Measurements from ENCODE around the gene MSL1.

- TF ChIP-seq TOE1 (CRISPR knock-in tag; IDR thresholded peaks at IDR 0.05) (no peak), MAX (IDR thresholded peaks at IDR 0.05) (no peak), PREB (CRISPR knock-in tag; IDR thresholded peaks at IDR 0.05) (no peak), CTCF (CRISPR knock-in tag; IDR thresholded peaks at IDR 0.05) (no peak), ZFAT (CRISPR knock-in tag; conservative IDR thresholded peaks at IDR 0.05) (no peak), ZNF513 (CRISPR knock-in tag; conservative IDR thresholded peaks at IDR 0.05) (no peak), HDAC6 (IDR thresholded peaks at IDR 0.05; ENCODE audit: low read depth, low read length) (no peak), FOXP1 (IDR thresholded peaks at IDR 0.05) (no peak), FOXP1 (CRISPR knock-in tag; IDR thresholded peaks at IDR 0.05) (no peak), XRCC5 (optimal IDR thresholded peaks at IDR 0.05; ENCODE audit: low read length) (no peak), NBN (conservative IDR thresholded peaks at IDR 0.05) (no peak), NFE2 (CRISPR knock-in tag; IDR thresholded peaks at IDR 0.05) (no peak)
These were observed 29.7 kb downstream of the MSL1 start for GRCh38 chr17:40151414-40151963.
